Ramos (cell line): ENCODE results near the gene ZNF280D.

ENCODE experiments used
- in situ Hi-C: fragments of 300-500 bp; cut with MboI; formaldehyde crosslinking; loops from one replicate; pipeline ENCODE4 v1.14.3; 2022; ENCODE audit warnings: low sequenced_read_pairs; ENCODE audit not compliant: unreplicated experiment

The ZNF280D gene

DNA sequence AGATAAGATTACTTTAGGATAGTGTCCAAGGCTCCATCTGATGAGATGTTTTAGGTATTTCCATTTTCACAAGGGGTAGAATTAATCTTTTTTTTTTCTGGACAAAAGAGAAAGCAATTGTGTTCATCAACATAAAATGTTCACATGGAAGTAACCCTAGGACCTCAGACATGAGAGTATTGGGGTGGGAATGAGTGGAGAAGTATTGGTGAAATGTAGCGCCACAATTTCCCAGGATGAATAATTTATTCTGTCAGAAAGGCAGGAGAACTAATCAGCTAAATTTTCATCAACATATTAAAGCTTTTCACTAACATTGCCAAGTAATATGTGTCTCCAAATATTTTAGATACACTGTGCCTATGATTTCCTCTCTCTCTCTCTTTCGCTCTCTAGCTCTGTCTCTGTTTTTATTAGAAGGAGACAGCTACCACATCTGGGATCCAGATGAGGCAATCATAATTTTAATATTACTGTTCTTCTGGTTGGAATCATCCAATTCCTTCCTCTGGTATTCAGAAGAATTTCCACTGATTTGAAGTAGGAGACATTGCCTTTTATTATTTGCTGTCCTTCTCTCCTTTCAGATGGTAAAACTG is 21.6 kb upstream of the ZNF280D start:
- in situ Hi-C loops, result no loop called here

DNA sequence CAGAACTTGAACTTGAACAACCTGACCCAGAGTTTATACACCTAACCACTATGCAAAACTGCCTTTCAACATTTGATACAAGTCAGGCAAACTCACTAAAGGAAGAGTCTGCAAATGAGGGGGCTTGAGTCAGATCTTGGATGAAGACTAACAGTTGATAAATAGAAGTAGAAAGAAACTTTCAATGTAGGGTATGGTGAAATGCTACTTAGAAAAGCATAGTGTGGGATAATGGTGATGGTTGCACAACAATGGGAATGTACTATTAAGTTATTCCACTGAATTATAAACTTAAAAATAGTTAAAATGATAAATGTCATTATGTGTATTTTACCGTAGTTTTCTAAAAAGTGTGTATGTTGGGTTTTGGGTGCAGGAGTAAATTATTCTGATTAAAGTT is 19.7 kb upstream of the ZNF280D start:
- in situ Hi-C loops, result no loop called here

DNA sequence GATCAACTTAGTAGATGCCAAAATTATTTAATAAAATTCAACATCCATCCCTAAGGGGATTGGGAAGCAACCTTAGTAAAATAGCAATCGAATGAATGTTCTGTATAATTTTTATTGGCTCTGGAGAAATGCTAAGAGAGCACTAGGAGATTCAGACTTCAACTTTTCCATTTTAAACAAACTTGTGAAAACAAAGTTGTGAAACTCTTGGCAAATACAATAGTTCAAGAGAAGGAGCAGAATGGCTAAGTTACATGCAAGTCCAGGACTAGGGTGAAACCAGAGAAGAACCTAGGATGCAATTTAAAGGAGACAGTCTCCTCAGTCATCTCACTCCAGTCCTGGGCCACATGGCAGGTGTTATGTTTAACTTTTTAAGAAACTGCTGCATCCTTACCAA is 16.7 kb upstream of the ZNF280D start:
- in situ Hi-C loops, result no loop called here

DNA sequence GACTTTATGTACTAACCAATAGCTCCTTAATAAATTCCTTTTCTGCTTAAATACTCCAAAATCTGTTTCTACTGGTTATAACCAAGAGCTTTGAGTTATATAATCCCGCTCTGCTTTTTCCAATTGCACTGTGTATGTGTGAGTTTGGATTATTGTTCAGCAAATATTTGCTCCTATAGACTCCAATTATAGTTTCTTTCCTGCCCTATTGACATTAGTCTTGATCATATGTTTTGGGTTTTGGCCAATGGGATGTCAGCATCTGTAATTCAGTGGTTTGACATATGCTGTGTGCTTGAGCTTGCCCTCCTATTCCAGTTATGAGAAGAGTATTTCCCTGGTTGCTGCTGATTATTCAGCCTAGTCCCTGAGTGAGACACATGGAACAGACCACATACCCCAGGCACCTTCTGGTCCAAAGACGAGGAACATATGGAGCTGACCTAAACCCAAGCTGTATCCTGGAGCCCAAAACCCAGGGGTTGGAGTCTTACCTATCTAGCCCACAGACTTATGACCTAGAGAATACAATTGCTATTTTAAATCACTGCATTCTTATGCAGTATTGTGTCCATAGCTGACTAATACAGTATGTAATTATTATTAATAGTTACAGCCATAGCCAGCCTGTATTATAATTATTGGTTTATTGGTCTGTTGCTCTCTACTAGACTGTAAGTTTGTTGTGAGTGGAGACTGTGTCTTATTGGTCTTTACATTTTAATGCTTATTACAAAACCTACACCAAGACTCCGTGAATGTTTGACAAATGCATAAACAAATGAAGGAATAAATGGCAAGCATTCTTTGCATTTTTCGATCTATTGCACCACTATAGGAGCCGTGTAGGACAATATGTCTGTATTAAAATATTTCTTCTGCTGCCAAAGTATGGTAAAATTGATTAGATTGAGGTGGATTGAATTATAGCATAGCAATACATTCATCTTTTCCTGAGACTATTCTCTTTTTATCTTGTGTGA is 11.7 kb upstream of the ZNF280D start:
- in situ Hi-C loops, result no loop called here

DNA sequence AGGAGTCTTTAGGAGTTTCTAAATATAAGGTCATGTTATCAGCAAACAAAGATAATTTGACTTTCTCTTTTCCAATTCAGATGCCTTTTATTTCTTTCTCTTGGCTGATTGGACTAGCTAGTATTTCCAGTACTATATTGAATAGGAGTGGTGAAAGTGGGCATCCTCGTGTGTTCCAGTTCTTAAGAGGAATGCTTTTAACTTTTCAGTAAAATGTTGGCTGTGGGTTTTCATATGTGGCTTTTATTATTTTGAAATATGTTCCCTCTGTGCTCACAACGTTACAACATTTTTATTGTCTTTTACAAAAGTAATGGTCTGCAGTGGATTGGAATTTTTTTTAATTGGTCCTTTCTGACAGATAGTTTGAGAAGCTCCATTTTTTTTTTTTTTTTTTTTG is 8.2 kb upstream of the ZNF280D start:
- in situ Hi-C loops, result no loop called here

DNA sequence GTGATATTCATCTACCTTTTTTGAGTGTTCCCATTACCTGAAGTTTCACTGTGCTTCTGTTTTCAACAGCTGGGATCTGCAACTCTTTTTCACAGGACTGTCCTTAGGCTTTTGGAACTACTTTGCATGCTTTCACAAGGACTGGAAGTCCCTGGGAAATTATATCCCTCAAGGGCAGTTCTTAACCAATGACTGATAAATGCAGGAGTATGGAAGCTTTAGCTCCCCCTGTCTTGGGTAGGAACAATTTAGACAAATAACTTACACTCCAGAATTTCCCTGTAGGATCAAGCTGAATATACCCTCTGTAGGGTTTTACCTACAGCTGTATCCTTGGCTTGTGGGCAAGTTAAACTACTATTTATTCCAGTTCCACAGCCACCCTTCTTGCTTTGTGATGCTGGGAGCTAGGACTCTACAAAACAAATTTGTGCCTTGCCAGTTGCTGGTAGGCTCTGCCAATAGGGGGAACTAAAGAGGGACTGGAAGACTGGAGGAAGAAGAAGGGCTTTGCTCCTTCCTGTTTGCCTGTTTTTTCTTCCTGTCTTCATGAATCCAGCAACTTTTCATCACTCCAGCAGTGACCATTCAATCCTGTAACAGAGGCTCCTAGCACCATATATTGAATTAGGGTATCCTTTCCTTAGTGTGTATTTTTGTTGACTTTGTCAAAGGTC is 6.8 kb upstream of the ZNF280D start:
- in situ Hi-C loops, result no loop called here

DNA sequence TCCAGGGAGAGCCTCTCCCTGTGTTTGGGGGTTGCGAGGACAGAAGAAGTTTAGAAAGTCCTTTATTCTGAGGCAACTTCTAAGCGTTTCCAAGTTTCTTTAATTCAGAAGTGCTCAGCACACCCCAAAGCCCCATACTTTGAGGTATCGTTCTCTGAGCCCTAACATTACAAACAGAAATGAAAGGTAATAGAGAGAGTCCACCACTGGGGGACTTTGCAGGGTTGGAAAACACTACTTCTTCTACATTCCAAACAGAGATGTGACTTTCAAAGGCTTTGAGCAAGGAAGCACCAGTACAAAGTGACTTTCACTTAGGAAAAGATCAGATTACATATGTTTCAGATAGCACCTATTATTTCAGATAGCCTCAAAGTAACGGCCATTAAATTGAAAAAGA is 6.2 kb upstream of the ZNF280D start:
- in situ Hi-C loops, result no loop called here

DNA sequence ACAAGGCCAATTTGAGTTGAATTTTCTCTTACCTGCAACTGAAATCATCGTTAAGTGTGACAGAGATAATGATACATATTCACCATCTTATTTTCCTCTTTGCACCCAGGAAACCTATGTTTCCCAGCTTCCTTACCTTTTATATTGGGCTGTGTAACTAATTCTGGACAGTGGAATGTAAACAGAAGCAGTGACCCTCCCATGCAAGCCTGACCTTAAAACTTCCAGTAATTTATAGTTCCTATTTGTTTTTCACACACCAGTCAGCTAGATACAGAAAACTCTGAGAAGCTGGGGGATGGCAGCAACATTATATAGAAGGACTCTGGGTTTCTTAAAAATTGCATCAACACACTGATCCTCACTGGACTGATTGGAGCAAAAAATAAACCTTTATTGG is 4.5 kb upstream of the ZNF280D start:
- in situ Hi-C loops, result no loop called here

DNA sequence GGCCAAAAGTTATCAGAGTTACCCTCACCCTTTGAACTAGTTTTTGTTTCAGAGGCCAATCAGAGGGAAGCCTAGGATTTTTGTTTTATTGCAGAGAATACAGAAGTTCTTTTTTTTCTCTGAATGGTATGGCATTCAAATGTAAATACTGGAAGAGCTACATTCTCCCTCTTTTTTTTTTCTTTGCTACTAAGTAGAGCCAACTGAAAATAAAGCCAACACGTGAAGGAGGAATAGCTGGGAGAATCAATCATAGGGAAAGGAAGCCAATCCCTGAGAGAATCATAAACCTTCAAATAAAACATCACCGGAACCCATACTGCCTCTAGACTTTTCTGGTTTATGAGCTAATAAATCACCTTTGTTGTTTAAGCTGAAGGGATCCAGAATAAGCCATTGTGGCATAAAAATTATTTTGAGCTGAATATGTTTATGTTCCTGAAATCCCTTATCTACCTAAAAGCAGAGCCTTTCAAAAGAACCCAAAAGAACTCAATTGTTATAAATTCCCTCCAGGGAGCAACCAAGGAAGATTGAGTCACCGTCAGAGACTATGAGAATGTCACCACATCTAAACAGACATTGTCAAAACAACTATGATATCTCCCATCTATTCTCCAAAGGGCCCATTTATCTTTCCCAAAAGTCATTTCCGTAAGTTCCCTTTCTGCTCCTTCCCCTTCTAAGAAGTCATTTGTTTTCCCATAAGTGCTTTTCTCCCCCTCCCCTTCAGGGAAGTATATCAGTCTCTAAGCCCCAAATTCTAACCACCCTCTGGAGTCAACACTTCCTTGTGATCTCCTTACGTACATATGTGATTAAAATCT is 3.8 kb upstream of the ZNF280D start:
- in situ Hi-C loops, result no loop called here

DNA sequence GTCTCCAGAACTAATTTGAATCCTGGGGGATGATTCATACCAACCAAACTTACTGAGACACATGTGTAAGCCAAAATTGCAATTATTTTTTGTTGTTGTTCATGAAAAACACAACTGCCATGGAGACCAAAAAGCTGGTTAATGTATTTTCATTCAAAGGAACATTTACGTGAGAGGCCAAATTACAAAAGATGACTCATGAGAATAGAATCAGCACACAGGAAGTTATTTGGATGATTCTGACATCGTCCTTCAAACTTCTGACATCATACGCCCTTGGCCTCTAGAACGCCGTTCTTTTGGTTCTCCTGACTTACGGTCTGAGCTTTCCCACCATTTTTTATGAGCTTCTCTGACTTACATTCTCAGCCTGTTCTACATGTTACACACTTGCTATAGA is 3.0 kb upstream of the ZNF280D start:
- in situ Hi-C loops, result no loop called here

DNA sequence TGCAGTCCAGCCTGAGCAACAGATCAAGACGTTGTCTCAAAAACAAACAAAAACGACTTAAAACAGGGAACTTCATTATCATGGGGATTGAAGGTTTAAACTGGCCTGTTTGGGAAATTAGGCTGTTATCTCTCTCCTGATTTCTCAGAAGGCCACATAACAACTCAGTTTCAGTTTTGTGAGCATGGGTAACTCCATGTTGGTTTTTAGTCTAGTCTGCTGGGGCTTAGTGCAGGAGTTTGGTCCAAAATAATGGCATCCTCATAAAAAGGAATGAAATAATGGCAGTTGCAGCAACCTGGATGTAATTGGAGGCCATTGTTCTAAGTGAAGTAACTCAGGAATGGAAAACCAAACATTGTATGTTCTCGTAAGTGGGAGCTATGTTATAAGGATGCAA is 2.3 kb upstream of the ZNF280D start:
- in situ Hi-C loops, result no loop called here

DNA sequence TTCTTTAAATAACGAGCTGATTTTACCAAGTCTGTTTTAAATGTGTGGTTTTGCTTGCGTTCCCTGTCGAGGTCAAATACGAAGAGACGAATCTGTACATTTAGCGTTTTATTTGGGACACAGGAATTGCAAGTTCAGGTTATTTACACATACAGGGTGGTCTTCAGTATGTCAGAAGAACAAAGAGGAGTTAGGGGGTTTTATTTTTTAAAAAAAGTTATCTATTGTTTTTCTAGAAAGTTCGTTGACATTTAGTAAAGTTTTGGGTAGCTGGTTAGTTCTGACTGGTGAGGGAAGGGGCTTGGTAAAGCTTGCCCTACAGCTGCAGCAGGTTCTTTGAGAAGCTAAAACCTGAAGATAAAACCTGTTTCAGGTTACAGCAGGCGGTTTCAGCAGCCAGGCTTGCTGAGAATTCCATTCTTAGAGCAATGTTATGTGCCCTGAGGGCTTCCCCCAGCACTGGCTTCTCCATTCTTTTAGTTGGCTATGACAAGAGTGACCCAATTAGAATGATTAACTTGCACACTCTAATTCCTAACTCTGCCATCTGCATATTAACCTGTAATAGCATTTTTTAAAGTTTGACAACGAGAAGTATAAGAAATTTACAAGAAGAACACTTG is 815 bp upstream of the ZNF280D start:
- in situ Hi-C loops, result no loop called here

DNA sequence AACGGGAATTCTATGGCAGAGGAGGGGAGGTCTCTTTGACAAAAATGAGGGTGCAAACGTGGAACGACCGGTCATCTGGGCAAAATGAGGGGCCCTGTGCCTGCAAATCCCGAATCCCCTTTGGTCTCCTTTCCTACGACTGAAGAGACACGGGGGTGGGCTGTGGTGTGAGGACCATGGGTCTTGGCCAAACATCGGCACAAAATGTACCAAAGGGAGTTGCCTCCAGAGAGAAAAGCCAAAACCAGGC is 498 bp downstream of the ZNF280D start:
- in situ Hi-C loops, result no loop called here

DNA sequence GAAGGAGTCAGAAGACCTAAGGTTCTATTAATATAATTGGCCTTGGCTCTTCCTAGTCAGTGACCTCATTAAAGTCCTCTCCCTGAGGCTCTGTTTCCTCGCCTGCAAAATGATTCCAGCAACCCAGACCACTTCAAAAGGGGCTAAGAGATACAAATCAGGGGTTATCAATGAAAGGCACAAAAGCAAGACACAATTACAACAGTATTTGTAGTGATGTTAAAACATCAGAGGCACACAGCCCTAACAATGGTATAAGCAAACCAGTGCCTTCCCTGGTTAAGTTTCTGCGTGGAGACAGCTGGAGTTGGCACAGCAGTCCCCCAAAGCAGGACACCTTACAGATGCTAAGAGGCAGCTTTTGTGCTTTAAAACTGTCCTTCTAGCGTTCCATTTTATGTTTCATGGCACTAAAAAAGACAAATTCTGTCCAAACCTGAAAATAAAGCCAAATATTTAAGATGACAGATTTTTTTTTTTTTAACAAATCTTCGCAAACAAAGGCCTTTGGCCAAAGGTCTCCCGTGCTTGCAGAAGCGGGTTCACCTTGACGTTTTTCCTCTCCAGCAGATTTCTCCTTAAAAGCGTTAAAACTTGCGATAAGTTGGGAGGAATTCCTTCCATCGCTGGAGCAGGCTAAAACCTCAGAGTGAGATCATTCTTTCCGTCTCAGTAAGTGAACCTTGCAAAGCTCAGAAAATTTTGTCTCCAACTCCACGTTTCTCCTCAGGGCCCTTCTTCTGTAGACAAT is 999 bp downstream of the ZNF280D start:
- in situ Hi-C loops, result no loop called here

DNA sequence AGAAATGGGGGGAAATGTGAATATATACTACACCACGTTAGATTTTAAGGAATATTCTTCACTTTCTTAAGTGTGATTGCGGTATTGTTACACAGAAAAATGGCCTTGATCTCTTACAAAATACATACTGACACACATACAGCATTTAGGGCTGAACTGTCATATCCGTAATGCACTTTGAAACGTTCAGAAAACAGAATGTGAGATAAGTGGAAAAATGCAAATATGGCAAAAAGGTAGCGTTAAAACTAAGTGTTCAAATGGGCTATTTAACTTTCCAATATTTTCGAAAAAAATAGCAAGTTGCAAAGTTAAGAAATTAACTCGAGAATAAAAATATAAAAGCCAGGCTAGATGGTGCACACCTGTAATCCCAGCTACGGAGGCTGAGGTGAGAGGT is 1.8 kb downstream of the ZNF280D start:
- in situ Hi-C loops, result no loop called here

DNA sequence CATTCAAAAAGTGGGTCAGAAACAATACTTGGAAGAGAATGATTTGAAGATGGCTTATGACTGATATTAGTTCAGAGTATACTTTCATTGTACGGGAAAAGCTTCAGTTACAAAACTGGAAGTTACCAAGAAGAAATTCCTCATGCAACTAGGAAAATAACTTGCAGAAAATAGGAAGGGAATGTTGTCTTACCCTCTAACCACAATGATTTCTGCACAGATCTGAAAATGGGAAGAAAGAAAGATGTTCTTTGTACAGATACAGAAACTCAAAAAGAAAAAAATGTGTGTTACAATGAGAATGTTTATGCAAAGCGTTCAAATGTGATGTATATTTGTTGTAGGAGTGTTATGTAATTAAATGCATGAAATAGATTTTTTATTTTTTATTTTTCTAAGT is 3.7 kb downstream of the ZNF280D start:
- in situ Hi-C loops, result no loop called here

DNA sequence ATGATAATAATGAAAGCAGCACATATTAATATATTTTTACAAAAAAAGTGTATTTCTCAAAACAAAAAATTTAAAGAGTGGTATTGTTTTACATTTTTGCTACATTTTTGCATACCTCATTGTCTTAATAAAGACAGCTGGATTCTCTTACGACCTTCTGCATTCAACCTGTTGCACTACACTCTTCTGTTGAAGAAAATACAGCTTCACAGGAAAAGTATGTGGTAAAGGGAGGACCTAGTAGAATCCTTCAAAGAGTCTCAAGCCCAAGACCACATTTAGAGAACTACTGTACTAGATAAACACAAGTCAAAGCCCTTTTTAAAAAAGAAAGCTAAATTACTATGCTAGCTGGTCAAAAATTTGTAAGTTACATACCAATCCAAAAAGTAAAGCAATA is 7.9 kb downstream of the ZNF280D start:
- in situ Hi-C loops, result no loop called here

DNA sequence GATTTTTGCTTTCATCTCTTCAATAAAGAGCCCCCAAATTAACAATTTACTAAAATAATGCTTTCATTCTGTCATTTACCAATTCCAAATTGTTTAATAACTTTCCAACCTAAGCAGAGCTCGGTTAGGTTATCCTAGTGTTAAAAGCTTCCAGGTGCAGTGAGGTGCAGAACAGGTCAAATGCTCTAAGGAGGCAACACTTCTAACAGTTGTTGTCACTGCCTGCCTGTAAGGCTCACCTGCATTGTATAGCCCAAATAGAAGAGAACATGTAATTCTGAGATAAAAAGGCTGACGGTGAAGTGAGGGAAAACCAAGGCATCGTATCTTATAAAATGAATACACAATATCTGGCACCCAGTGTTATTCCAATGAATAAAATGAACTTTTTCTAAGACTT is 9.1 kb downstream of the ZNF280D start:
- in situ Hi-C loops, result no loop called here

DNA sequence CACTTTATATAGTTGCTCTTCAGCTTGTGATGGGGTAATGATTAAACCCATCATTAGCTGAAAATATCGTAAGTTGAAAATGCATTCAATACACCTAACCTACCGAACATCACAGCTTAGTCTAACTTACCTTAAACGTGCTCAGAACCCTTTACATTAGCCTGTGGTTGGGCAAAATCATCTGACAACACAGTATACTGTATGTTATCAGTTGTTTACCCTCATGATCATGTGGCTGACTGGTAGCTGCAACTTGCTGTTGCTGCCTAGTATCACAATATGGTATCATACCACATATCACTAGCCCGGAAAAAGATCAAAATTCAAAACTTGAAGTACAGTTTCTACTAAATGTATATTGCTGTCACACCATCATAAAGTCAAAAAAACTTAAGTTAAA is 9.5 kb downstream of the ZNF280D start:
- in situ Hi-C loops, result no loop called here
